Sigmoid colon (tissue), 7 donors: Measurements from ENCODE around the gene ZNF207. TPM values are rescaled to one million over a fixed set of nuclear protein-coding genes. Genes with fewer than 3 reads are reported as not detected.

Source experiments
- DNase-seq: peaks from one replicate; pipeline ENCODE4 v3.0.0-alpha.2; 2019
- H3K27ac ChIP-seq, 4 donors: fragments of 200-600 bp; sonication (generic); one replicate each; pipeline ENCODE4 v1.5.1; 2016 to 2019; ENCODE audit warnings: mild to moderate bottlenecking in 1 of 4
- H3K27me3 ChIP-seq, 3 donors: fragments of 200-600 bp; sonication (generic); one replicate each; pipeline ENCODE4 v1.5.1; 2019; ENCODE audit warnings: mild to moderate bottlenecking in 1 of 3
- H3K36me3 ChIP-seq, 4 donors: fragments of 200-600 bp; sonication (generic); one replicate each; pipeline ENCODE4 v1.5.1; 2016 to 2019
- H3K4me1 ChIP-seq, 4 donors: fragments of 200-600 bp; sonication (generic); one replicate each; pipeline ENCODE4 v1.5.1; 2017 to 2019
- H3K4me3 ChIP-seq, 4 donors: fragments of 200-600 bp; sonication (generic); one replicate each; pipeline ENCODE4 v1.5.1; 2017 to 2019; ENCODE audit warnings: mild to moderate bottlenecking in 2 of 4, moderate library complexity in 1 of 4
- H3K9me3 ChIP-seq, 4 donors: fragments of 200-600 bp in 3 of 4; sonication (generic) in 3 of 4; one replicate each; pipeline versions ENCODE4 v1.5.1 to v1.6.1; 2013 to 2019
- EP300 ChIP-seq, 4 donors: sonication (generic); formaldehyde crosslinking; IDR thresholded peaks; one replicate each; pipeline ENCODE4 v1.6.1; 2017; ENCODE audit warnings: antibody characterized with exemption in 4 of 4
- POLR2A ChIP-seq, 2 donors: fragments of 450-650 bp; IDR thresholded peaks; one replicate each; pipeline ENCODE4 v1.6.1; 2016; ENCODE audit warnings: antibody characterized with exemption in 2 of 2, mild to moderate bottlenecking in 2 of 2, moderate library complexity in 2 of 2
- POLR2AphosphoS5 ChIP-seq, 4 donors: sonication (generic); formaldehyde crosslinking; IDR thresholded peaks; one replicate each; pipeline ENCODE4 v1.6.1; 2017; ENCODE audit warnings: antibody characterized with exemption in 4 of 4
- WGBS, 2 donors: extraction: QIAGEN DNeasy Blood & Tissue Kit; methylation state at CpG; one replicate each; pipeline ENCODE4 v1.1.7; 2013; 5-methylcytosine and 5-hydroxymethylcytosine counted together
- intact Hi-C: fragments of 100-400 bp; cut with DNase I; formaldehyde crosslinking; loops from one replicate; pipeline ENCODE4 v1.15.1; 2023
- polyA plus RNA-seq, 3 donors: library from polyadenylated mRNA; stranded (reverse); fragments of 200-250 nt; gene quantifications; one replicate each; pipeline ENCODE4 v1.2.3, GENCODE V29; 2013
- total RNA-seq, 4 donors: library from RNA; depleted of rRNA; stranded (reverse); fragments of >200 nt; gene quantifications; one replicate each; pipeline ENCODE4 v1.1.0, GENCODE V29; 2016
- TF ChIP-seq, protein P1 (sequence below), 4 experiments: fragments of 450-650 bp in 3 of 4; fragments of 200-600 bp in 1 of 4; IDR thresholded peaks; one replicate each; pipeline ENCODE4 v1.5.1; 2016 to 2019; ENCODE audit warnings: antibody characterized with exemption in 4 of 4, mild to moderate bottlenecking in 3 of 4, moderate library complexity in 2 of 4
- donor health status: healthy with polysubstance abuse.
- donor health status: Bipolar disorder and iron deficiency.
- donor health status: healthy.

Gene ZNF207
- total and polyA plus RNA-seq, 7 donors: 61.9 to 132 (median 100) TPM

DNA sequence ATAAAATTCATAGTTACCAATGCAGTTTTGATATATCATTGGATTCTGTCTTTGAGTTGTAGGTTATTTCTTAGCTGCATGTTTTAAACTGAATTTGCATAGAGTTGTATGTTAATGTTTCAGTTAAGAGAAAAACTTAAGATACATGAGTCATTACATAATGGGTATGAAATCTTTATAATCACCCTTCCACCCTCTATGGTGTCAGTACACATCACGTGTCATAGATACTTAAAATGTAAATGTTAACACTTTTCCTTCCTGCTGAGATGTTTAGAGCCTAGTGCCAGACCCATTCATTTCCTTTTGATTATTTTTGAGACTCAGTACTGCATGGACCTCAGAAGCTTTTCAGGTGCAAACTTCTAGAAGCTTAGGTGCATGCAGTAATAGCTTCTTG lies 20.5 kb downstream of the ZNF207 start:
- no peaks in the 10 kb centered on the region for H3K9me3 ChIP-seq
- H3K4me3 ChIP-seq: no peak overlapping the region
- H3K27ac ChIP-seq: no peak overlapping the region
- TF ChIP-seq, protein P1, sequence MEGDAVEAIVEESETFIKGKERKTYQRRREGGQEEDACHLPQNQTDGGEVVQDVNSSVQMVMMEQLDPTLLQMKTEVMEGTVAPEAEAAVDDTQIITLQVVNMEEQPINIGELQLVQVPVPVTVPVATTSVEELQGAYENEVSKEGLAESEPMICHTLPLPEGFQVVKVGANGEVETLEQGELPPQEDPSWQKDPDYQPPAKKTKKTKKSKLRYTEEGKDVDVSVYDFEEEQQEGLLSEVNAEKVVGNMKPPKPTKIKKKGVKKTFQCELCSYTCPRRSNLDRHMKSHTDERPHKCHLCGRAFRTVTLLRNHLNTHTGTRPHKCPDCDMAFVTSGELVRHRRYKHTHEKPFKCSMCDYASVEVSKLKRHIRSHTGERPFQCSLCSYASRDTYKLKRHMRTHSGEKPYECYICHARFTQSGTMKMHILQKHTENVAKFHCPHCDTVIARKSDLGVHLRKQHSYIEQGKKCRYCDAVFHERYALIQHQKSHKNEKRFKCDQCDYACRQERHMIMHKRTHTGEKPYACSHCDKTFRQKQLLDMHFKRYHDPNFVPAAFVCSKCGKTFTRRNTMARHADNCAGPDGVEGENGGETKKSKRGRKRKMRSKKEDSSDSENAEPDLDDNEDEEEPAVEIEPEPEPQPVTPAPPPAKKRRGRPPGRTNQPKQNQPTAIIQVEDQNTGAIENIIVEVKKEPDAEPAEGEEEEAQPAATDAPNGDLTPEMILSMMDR (IDR thresholded peaks at IDR 0.05): no peak
- TF ChIP-seq EP300 (IDR thresholded peaks at IDR 0.05) (no peak), POLR2A (IDR thresholded peaks at IDR 0.05) (no peak), POLR2AphosphoS5 (IDR thresholded peaks at IDR 0.05) (no peak)
- WGBS, 2 donors: 57 to 64% methylated on average over 1 of the region's 1 CpG
- DNase-seq: no peak
- H3K36me3 ChIP-seq: peaks cover 47 to 100% (median 60%) of the 10 kb centered on the region in 4 donors
- no peaks in the 10 kb centered on the region for H3K27me3 ChIP-seq
- no peaks in the 10 kb centered on the region for H3K4me1 ChIP-seq
- intact Hi-C loops: loop anchor here (10.0 kb wide), 1 partner anchor 74 kb away; the partner anchor contains the start of gene PSMD11

DNA sequence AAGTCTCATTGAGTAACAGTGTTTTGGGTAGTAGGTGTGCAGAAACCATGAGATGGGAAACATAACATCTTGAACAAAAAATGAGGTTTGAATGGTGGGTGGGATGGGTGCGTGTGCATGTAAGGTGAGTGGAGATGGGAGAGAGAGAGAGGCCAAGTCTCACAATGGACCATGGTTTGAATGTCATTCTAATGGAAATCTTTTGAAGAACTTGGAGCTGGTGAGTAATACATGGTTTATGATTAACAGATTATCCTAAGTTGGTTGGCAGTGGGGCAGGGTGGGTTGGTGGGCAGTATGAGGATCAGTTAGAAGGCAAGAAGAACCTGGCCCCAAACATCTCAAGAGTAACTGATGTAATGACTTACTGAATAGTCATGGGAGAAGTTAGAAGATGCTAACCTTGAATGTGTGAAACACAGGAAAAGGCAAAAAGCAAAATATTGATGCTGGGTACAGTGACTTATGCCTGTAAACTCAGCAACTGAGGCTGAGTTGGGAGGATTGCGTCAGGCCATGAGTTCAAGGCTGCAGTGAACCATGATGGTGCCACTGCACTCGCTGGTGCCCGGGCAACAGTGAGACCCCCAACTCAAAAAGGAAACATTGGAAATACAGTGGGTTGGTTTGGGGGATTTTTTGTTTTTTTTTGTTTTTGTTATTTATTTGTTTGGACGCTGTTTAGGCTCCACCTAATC lies 32.7 kb downstream of the ZNF207 start:
- Histone ChIP-seq H3K27ac (no peak overlapping the region), H3K4me3 (no peak overlapping the region), H3K9me3 (no peaks in the 10 kb centered on the region), H3K27me3 (no peaks in the 10 kb centered on the region), H3K36me3 (peaks cover 6 to 60% (median 14%) of the 10 kb centered on the region in 4 donors), H3K4me1 (no peaks in the 10 kb centered on the region)
- intact Hi-C loops: no loop called here
- DNase-seq: no peak
- TF ChIP-seq, protein P1 (IDR thresholded peaks at IDR 0.05): no peak
- no peak for TF ChIP-seq POLR2A (IDR thresholded peaks at IDR 0.05)
- TF ChIP-seq EP300 (IDR thresholded peaks at IDR 0.05): no peak
- no peak for TF ChIP-seq POLR2AphosphoS5 (IDR thresholded peaks at IDR 0.05)
- 95 to 98% methylated on average over 5 of the region's 5 CpGs for WGBS, 2 donors

DNA sequence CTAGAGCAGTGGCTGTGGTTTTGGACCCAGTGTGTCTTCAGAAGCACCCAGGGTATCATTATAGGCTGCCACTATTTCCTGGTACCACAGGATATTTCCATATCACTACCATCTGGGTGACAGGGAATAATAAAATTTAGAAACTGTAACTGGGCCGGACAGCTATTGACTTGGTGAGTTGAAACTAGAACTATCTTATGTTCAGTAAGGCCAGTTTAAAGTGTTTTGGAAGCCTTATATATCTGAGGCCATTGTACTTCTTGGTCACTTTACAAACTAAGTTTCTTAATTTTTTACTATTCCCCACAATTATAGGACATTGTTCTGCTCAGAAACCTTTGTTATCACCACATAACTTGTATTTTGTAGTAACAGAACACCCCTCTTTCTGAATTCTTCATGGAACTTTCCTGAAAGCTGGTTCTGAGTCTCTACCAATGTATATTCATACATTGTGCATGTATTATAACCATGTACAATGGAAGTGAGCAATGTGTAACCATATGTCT lies 34.0 kb downstream of the ZNF207 start:
- Histone ChIP-seq H3K27me3 (no peaks in the 10 kb centered on the region), H3K4me1 (no peaks in the 10 kb centered on the region), H3K9me3 (no peaks in the 10 kb centered on the region), H3K27ac (no peak overlapping the region), H3K36me3 (peaks cover 0 to 56% (median 9%) of the 10 kb centered on the region in 4 donors), H3K4me3 (no peak overlapping the region)
- 63 to 88% methylated on average over 1 of the region's 1 CpG for WGBS, 2 donors
- TF ChIP-seq POLR2A (IDR thresholded peaks at IDR 0.05): no peak
- TF ChIP-seq, protein P1 (IDR thresholded peaks at IDR 0.05): no peak
- intact Hi-C loops: no loop called here
- DNase-seq: no peak

DNA sequence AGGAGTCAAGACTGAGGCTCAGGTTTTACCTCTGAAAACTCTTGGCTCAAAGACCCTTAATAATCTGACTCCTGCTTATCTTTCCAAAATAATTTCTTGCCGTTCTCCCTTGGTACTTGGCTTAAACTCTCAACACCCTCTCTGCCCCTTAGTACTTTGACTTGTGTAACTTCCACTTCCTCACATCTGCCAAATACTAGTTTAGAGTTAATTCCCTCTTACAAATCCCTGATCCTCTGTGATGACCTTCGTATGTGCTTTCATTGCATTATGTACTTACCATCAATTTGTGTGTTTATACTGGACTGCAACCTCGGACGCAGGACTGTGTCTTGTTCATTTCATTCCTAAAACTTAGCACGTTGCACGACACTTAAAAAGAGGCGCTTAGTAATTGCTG lies 35.2 kb downstream of the ZNF207 start:
- Histone ChIP-seq H3K4me3 (no peak overlapping the region), H3K9me3 (no peaks in the 10 kb centered on the region), H3K27ac (no peak overlapping the region), H3K4me1 (no peaks in the 10 kb centered on the region), H3K27me3 (no peaks in the 10 kb centered on the region), H3K36me3 (peaks cover 0 to 44% (median 4%) of the 10 kb centered on the region in 4 donors)
- DNase-seq: no peak
- 81 to 83% methylated on average over 7 of the region's 7 CpGs for WGBS, 2 donors
- TF ChIP-seq, protein P1 (IDR thresholded peaks at IDR 0.05): no peak
- TF ChIP-seq EP300 (IDR thresholded peaks at IDR 0.05): no peak
- no peak for TF ChIP-seq POLR2AphosphoS5 (IDR thresholded peaks at IDR 0.05)
- TF ChIP-seq POLR2A (IDR thresholded peaks at IDR 0.05): no peak
- intact Hi-C loops: no loop called here
